K562 (cell line): ENCODE results near the gene LYPLA2. TPM values are rescaled to one million over a fixed set of nuclear protein-coding genes. Genes with fewer than 3 reads are reported as not detected.

Experiments used
- BRD4 ChIP-seq: fragments of 200-600 bp; sonication (generic); IDR thresholded peaks from 2 replicates; pipeline ENCODE4 v1.6.1; 2017; ENCODE audit warnings: inconsistent platforms
- DIDO1 ChIP-seq: fragments of 450-650 bp; IDR thresholded peaks from 2 replicates; pipeline ENCODE4 v1.6.1; 2016; ENCODE audit warnings: low read depth, missing biosample characterization, missing genetic modification characterization
- EGR1 ChIP-seq: fragments of 450-650 bp; conservative IDR thresholded peaks from 2 replicates; pipeline ENCODE4 v1.6.1; 2017; ENCODE audit warnings: mild to moderate bottlenecking
- FOXA1 ChIP-seq: fragments of 450-650 bp; IDR thresholded peaks from 2 replicates; pipeline ENCODE4 v1.6.1; 2016; ENCODE audit warnings: mild to moderate bottlenecking, borderline replicate concordance
- FOXP1 ChIP-seq: sonication (generic); formaldehyde crosslinking; IDR thresholded peaks from 2 replicates; pipeline ENCODE4 v1.8.0; 2022; ENCODE audit warnings: mild to moderate bottlenecking, missing genetic modification reagents
- FUS ChIP-seq: fragments of 200-400 bp; formaldehyde crosslinking; optimal IDR thresholded peaks from 2 replicates; pipeline ENCODE3; 2017; ENCODE audit warnings: low read depth, low read length
- HDAC1 ChIP-seq, 2 experiments: fragments of 450-650 bp; IDR thresholded peaks; 2 replicates each; pipeline ENCODE4 v1.6.1; 2016 to 2017; ENCODE audit warnings: inconsistent platforms in 1 of 2, mild to moderate bottlenecking in 1 of 2, moderate library complexity in 1 of 2
- HDAC2 ChIP-seq: fragments of 450-650 bp; IDR thresholded peaks from 2 replicates; pipeline ENCODE4 v1.6.1; 2016; ENCODE audit warnings: mild to moderate bottlenecking
- HMG20A ChIP-seq: fragments of 450-650 bp; formaldehyde crosslinking; conservative IDR thresholded peaks from 2 replicates; pipeline ENCODE4 v1.4.0; 2020; ENCODE audit warnings: mild to moderate bottlenecking, mixed read lengths
- KLF1 ChIP-seq: fragments of 450-650 bp; IDR thresholded peaks from 2 replicates; pipeline ENCODE4 v1.6.1; 2016; ENCODE audit warnings: missing genetic modification characterization, missing compliant biosample characterization
- NCOA2 ChIP-seq, 2 experiments: fragments of 450-650 bp; IDR thresholded peaks; 2 replicates each; pipeline ENCODE4 v1.6.1; 2018; ENCODE audit warnings: mild to moderate bottlenecking in 2 of 2, moderate library complexity in 1 of 2; ENCODE audit not compliant: partially characterized antibody in 2 of 2
- NFRKB ChIP-seq: fragments of 450-650 bp; IDR thresholded peaks from 2 replicates; pipeline ENCODE4 v1.6.1; 2016; ENCODE audit warnings: low read depth
- SMAD1 ChIP-seq: fragments of 150-350 bp; IDR thresholded peaks from 2 replicates; pipeline ENCODE4 v1.6.1; 2014; ENCODE audit warnings: low read length, low read depth; ENCODE audit not compliant: partially characterized antibody
- TBL1XR1 ChIP-seq, 2 experiments: IDR thresholded peaks; 2 replicates each; pipeline ENCODE4 v1.6.1; 2012; ENCODE audit warnings: improper control_type of control experiment in 2 of 2, low read length in 2 of 2, mild to moderate bottlenecking in 1 of 2
- TEAD4 ChIP-seq, 2 experiments: sonication (generic) in 1 of 2; formaldehyde crosslinking in 1 of 2; IDR thresholded peaks; 2 replicates each; pipeline versions ENCODE4 v1.6.1 to v1.8.0; 2012 to 2022; ENCODE audit warnings: borderline replicate concordance in 1 of 2, inconsistent platforms in 1 of 2, low read length in 1 of 2, mild to moderate bottlenecking in 1 of 2, missing genetic modification reagents in 1 of 2
- XRCC3 ChIP-seq: fragments of 450-650 bp; IDR thresholded peaks from 2 replicates; pipeline ENCODE4 v1.6.1; 2017; ENCODE audit warnings: mild to moderate bottlenecking, moderate library complexity
- ZNF121 ChIP-seq: sonication (generic); formaldehyde crosslinking; conservative IDR thresholded peaks from 2 replicates; pipeline ENCODE4 v1.8.0; 2022; ENCODE audit warnings: missing genetic modification reagents
- polyA plus RNA-seq, 8 experiments: library from polyadenylated mRNA; depleted of rRNA in 4 of 8; stranded (reverse) in 5 of 8; unstranded in 3 of 8; fragments of >200 nt; fragmentation: Nextera tagmentation in 2 of 8; fragmentation: Illumina TruSeq in 1 of 8; extraction: Ambion mirVana in 2 of 8; extraction: Trizol in 1 of 8; gene quantifications; 2 replicates each; pipeline versions ENCODE4 v1.2.1 to v1.2.3, GENCODE V29; 2011 to 2014; ENCODE audit warnings: inconsistent platforms in 1 of 8, missing spikeins in 1 of 8
- total RNA-seq, 7 experiments: library from RNA; depleted of rRNA in 6 of 7; stranded (reverse); fragments of >200 nt in 6 of 7; fragmentation: Illumina TruSeq in 2 of 7; extraction: Trizol in 2 of 7; gene quantifications; 2 replicates each; pipeline versions ENCODE4 v1.2.1 to v1.2.3, GENCODE V29; 2011 to 2021; ENCODE audit warnings: low replicate concordance in 1 of 7
- TF ChIP-seq, protein P1 (sequence below): fragments of 450-650 bp; formaldehyde crosslinking; IDR thresholded peaks from 2 replicates; pipeline ENCODE4 v1.4.0; 2020; ENCODE audit warnings: mild to moderate bottlenecking, mixed read lengths
- TF ChIP-seq, protein P2 (sequence below): fragments of 450-650 bp; IDR thresholded peaks from 2 replicates; pipeline ENCODE4 v1.6.1; 2016; ENCODE audit warnings: borderline replicate concordance
- TF ChIP-seq, protein P3 (sequence below): sonication (generic); formaldehyde crosslinking; IDR thresholded peaks from 2 replicates; pipeline ENCODE4 v1.9.0; 2022; ENCODE audit warnings: mild to moderate bottlenecking, missing genetic modification reagents
- TF ChIP-seq, protein P4 (sequence below): sonication (generic); formaldehyde crosslinking; IDR thresholded peaks from 2 replicates; pipeline ENCODE4 v1.8.0; 2022; ENCODE audit warnings: missing genetic modification reagents, mild to moderate bottlenecking, borderline replicate concordance

Gene LYPLA2
- total and polyA plus RNA-seq, 9 of the 15 experiments (the other 6 are each of a cell fraction or from before 2014, with no cell fraction given): 3.9 to 128 (median 60.1) TPM

DNA sequence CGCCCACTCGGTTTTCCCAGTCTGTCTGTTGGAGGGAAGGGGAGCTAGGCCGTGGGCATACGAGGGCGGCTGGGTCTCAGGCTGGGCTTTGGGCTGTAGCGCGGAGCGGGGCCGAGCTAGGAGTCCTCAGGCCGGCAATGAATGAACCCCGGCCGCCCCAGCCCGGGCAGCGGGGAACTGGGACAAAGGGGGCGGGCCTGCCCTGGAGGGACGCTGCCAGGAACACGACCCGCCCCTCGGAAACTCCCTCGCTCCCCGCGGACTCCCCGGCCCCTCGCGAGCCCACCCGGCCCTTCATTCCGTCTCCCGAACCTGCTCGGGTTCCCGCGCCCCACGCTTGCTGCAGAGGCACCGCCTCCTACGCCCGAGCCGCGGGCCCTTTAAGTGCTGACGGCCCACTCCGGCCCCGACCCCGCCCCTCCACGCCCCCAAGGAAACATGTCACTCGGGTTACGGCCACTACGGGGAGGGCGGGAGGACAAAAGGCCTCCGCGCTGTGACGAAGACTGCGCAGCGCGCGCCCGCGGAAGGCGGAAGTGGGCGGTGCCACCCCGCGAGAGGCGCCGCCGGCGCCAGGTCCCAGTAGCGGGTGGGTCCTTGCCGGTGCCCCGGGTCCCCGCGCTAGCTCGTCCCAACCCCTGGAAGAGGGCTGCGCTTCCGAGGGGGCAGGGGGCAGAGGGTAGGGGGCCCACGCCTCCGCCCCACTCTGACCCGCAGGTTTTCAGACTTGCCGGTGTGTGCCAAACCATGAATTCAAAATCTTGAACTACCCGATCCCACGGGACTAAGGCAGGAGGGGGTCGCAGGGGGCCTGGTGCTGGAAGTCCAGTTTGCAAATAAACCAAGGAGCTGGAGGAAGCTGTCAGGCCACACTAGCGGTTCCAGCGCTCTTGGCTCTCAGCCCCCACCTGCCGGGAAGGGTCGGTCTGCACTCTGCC lies 9.7 kb downstream of the LYPLA2 start, which contains the start of gene GALE (continued):
- no peak for TF ChIP-seq HMG20A
- peak in 1 of 2 experiments; percentile 86; a peak in 2 of 4 replicates for TF ChIP-seq HDAC1 (IDR thresholded peaks at IDR 0.05)
- TF ChIP-seq FOXP1: no peak; the same call in 1 of the 2 replicates
- TF ChIP-seq KLF1: no peak
- TF ChIP-seq XRCC3: no peak
- no peak for TF ChIP-seq TEAD4 (IDR thresholded peaks at IDR 0.05; ENCODE audit: low read length)
- TF ChIP-seq TEAD4 (CRISPR knock-in tag; IDR thresholded peaks at IDR 0.05; ENCODE audit: borderline replicate concordance): no peak
- peak; percentile 74 for TF ChIP-seq EGR1
- TF ChIP-seq, protein P1, sequence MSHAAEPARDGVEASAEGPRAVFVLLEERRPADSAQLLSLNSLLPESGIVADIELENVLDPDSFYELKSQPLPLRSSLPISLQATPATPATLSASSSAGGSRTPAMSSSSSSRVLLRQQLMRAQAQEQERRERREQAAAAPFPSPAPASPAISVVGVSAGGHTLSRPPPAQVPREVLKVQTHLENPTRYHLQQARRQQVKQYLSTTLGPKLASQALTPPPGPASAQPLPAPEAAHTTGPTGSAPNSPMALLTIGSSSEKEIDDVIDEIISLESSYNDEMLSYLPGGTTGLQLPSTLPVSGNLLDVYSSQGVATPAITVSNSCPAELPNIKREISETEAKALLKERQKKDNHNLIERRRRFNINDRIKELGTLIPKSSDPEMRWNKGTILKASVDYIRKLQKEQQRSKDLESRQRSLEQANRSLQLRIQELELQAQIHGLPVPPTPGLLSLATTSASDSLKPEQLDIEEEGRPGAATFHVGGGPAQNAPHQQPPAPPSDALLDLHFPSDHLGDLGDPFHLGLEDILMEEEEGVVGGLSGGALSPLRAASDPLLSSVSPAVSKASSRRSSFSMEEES (CRISPR knock-in tag): no peak
- TF ChIP-seq DIDO1: no peak
- no peak; the same call in 1 of the 2 replicates for TF ChIP-seq HDAC2
- no peak for TF ChIP-seq SMAD1
- no peak for TF ChIP-seq NFRKB
- no peak for TF ChIP-seq NCOA2 (IDR thresholded peaks at IDR 0.05; ENCODE audit: partially characterized antibody in 2 of 2)
- TF ChIP-seq, protein P2, sequence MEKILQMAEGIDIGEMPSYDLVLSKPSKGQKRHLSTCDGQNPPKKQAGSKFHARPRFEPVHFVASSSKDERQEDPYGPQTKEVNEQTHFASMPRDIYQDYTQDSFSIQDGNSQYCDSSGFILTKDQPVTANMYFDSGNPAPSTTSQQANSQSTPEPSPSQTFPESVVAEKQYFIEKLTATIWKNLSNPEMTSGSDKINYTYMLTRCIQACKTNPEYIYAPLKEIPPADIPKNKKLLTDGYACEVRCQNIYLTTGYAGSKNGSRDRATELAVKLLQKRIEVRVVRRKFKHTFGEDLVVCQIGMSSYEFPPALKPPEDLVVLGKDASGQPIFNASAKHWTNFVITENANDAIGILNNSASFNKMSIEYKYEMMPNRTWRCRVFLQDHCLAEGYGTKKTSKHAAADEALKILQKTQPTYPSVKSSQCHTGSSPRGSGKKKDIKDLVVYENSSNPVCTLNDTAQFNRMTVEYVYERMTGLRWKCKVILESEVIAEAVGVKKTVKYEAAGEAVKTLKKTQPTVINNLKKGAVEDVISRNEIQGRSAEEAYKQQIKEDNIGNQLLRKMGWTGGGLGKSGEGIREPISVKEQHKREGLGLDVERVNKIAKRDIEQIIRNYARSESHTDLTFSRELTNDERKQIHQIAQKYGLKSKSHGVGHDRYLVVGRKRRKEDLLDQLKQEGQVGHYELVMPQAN: peak; percentile 75
- TF ChIP-seq BRD4: no peak
- TF ChIP-seq, protein P3, sequence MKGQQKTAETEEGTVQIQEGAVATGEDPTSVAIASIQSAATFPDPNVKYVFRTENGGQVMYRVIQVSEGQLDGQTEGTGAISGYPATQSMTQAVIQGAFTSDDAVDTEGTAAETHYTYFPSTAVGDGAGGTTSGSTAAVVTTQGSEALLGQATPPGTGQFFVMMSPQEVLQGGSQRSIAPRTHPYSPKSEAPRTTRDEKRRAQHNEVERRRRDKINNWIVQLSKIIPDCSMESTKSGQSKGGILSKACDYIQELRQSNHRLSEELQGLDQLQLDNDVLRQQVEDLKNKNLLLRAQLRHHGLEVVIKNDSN (CRISPR knock-in tag): no peak
- no peak for TF ChIP-seq FUS
- TF ChIP-seq ZNF121 (CRISPR knock-in tag): no peak
- TF ChIP-seq TBL1XR1 (IDR thresholded peaks at IDR 0.05; ENCODE audit: low read length in 2 of 2): no peak
- no peak for TF ChIP-seq FOXA1
- TF ChIP-seq, protein P4, sequence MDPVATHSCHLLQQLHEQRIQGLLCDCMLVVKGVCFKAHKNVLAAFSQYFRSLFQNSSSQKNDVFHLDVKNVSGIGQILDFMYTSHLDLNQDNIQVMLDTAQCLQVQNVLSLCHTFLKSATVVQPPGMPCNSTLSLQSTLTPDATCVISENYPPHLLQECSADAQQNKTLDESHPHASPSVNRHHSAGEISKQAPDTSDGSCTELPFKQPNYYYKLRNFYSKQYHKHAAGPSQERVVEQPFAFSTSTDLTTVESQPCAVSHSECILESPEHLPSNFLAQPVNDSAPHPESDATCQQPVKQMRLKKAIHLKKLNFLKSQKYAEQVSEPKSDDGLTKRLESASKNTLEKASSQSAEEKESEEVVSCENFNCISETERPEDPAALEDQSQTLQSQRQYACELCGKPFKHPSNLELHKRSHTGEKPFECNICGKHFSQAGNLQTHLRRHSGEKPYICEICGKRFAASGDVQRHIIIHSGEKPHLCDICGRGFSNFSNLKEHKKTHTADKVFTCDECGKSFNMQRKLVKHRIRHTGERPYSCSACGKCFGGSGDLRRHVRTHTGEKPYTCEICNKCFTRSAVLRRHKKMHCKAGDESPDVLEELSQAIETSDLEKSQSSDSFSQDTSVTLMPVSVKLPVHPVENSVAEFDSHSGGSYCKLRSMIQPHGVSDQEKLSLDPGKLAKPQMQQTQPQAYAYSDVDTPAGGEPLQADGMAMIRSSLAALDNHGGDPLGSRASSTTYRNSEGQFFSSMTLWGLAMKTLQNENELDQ (CRISPR knock-in tag): peak; percentile 85; the same call in 1 of the 2 replicates
